HG03025 (cell line): ENCODE data around the gene SARS1.
"Not testable (repeated sequence)": the region's sequence is repeated elsewhere in the genome, so short reads cannot be mapped to it uniquely, and the experiment has no call there.

Experiments
- ATAC-seq: cut with Tn5 transposase; IDR thresholded peaks from one replicate; pipeline ENCODE4 v1.9.1; 2021; ENCODE audit warnings: mild to moderate bottlenecking, moderate library complexity; ENCODE audit not compliant: unreplicated experiment, low FRiP score

The SARS1 gene, protein sequence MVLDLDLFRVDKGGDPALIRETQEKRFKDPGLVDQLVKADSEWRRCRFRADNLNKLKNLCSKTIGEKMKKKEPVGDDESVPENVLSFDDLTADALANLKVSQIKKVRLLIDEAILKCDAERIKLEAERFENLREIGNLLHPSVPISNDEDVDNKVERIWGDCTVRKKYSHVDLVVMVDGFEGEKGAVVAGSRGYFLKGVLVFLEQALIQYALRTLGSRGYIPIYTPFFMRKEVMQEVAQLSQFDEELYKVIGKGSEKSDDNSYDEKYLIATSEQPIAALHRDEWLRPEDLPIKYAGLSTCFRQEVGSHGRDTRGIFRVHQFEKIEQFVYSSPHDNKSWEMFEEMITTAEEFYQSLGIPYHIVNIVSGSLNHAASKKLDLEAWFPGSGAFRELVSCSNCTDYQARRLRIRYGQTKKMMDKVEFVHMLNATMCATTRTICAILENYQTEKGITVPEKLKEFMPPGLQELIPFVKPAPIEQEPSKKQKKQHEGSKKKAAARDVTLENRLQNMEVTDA

DNA sequence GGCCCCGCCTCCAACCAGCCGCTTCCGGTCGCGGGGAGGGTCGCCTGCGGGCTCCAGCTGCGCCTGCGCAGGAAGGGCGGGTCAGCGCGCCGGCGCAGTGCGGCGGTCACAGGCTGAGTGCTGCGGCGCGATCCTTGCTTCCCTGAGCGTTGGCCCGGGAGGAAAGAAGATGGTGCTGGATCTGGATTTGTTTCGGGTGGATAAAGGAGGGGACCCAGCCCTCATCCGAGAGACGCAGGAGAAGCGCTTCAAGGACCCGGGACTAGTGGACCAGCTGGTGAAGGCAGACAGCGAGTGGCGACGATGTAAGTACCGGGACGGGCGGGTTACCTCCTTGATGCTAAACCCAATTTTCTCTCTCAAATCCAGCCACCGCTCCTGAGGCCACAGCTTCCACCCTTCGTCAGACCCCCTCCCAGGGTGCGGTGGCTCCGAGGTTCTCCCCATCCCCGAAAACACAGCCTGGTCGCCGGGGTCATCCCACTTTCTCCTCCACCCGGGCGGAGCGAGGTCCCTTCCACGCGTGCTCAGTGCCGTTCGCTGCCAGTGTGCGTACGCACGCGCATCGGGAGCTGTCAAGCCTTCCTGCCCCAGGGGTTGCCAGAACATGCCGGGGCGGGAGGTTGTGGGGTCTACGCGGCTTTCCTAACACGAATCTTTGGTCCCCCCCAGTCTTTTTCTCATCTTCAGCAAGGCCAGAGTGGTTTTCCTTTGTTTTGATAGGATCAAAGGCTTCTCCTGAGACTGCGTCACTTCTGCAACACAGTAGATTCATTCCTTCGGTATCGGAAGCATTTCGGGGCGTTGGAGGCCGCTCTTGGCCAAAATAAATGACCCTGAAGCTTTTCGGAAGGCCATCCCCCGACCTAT is at the start of gene SARS1:
Gene SARS1, plus strand, starts transcription at position 95 of the 870 bp plus-strand sequence. Its CDS starts 75 bp downstream, at position 170.
- peak; percentile 78 for ATAC-seq

DNA sequence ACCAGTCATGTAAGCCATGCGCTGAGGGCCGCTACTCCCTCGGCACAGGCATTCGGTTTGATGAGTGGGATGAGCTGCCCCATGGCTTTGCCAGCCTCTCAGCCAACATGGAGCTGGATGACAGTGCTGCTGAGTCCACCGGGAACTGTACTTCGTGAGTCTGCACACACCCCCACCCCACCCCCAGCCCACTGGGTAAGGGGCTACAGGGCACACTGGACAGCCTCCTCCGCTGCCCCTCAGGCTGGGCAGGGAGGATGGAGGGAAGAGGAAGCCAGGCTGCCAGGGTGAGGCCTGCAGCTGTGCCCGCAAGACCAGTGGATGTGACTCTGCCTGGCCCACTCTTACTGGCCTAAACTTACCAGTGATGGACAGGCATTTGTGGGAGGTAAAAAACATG is 49.2 kb upstream of the SARS1 start:
- ATAC-seq, result no peak

DNA sequence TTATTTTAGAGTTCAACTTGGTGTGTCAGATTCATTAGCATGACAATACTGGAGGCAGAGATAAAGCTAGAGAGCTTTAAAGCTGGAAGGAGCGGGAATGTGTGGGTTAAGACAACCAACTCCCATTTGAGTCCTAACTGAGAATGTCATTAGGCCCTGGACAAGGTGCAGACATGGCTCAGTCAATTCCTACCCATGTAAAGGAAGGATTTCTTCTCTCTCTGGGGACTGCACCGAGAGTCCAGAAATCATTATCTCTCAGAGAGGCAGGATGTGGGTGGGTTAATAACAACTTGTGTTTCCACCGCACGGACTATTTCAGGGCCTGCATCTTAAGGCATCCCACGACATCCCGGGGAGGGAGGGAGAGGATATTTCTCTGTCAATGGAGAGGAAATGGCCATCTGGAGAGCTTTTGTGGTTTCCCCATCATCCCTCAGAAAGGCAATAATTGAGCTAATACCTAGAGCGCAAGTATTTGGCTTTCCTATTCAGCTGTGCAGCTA is 46.7 kb upstream of the SARS1 start:
- ATAC-seq, result no peak

DNA sequence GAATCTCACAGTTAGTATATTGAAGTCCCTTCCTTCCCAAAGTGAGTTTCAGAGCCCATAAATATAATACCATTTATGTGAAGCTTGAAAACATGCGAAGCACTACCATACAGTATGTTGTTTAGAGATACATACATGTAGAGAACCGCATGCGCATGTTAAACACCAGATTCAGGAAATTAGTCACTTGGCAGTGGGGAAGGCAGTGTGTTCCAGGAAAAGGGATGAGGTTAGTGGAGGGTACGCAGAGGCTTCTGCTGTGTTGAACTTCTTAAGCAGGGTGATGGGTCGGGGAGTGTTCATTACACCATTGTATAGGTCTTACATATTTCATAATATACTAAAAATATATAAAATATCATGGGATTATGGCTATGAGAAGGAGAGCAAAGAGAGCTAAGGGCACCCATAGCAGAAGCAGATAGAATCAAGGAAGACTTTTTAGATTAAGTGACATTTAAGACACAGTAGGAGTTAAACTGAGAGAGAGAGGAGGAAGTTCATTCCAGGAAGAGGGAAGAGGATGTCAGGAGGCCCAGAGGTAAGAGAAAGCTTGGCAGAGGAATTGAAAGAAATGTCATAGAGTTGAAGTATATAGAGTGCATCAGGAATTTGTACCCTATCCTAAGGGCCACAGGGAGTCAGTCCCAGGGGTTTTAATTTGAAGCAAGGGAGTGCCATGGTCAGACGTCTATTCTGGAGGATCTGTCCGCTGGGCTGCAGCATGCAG is 43.5 kb upstream of the SARS1 start:
- no peak for ATAC-seq

DNA sequence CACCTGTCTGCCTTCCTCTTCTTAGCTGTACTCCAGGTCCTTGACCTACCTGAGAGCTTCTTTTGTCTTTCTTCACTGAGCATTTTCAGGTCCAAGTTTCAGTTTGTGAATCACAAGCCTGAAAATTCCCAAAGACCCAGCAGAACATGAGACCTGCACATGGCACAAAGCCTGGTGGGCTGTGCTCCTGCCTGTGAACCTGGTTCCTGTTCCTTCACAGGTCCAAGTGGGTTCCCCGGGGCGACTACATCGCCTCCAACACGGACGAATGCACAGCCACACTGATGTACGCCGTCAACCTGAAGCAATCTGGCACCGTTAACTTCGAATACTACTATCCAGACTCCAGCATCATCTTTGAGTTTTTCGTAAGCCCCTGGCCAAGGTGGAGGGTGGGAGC is 42.1 kb upstream of the SARS1 start:
- no peak for ATAC-seq

DNA sequence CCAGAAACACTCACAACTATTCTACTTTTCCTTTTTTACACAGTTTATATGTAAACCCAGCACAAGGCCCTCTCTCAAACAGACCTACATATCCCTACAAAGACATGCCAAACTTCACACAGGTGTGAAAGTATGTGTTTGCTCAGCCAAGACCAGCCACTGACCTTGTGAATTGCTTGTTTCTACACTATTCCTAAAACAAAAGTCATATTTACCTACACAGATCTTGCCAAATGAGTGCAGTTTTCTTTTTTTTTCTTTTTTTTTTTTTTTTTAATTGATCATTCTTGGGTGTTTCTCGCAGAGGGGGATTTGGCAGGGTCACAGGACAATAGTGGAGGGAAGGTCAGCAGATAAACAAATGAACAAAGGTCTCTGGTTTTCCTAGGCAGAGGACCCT is 37.4 kb upstream of the SARS1 start:
- not testable (repeated sequence) for ATAC-seq

DNA sequence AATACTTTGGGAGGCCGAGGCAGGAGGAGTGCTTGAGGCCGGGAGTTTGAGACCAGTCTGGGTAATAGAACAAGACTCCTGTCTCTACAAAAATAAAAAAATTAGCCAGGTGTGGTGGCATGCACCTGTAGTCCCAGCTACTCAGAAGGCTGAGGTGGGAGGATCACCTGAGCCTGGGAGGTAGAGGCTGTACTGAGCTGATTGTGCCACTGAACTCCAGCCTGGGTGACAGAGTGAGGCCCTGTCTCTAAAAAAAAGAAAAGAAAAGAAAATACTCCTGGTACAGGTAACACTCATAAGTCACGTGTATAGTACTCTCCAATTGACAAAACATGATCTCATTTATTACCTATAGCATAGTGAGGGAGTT is 33.0 kb upstream of the SARS1 start:
- ATAC-seq, result not testable (repeated sequence)

DNA sequence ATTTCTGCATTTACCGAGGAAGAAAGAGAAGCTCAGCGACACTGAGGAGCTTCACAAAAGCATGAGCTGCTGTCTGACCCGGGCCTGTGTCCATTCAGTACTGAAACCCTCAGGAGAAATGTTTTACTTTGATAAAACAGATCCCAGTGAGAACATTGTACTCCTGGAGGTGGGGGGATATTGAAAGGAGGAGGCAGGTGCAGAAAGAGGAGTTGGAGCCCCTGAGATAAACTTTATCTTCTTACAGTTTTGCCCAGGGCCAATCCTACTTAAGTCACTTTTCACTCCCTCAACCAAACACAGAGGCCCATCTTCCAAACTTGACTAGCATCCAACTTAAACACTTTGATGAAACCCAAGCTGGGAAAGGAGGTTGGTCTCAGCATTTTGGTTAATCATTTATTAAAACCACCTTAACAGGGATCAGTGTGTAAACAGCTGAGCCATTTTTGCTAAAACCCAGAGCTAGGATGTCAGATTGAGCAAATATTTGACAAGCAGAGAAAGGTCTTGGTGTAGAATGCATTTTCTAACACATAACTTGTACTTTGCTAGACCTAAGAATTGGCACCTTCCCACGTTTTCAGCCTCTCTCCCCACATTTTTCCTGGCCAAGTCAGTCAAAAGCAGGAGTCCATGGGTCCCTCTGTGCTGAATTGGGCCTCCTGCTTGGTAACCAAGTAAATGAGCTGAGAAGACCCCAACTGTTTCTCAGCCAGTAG is 32.5 kb upstream of the SARS1 start:
- no peak for ATAC-seq

DNA sequence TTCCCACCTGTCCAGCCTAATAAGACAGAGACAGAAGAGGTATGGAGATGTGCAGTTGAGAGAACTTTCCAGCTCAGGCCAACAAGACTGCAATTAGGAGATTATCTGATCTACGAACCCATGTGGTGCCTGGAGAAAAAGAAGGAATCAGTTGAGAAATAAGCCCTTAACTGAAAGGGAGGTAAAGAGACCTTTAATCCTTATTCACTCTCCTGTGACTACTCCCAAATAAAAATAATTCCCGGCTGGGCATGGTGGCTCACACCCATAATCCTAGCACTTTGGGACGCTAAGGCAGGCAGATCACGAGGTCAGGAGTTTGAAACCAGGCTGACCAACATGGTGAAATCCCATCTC is 31.9 kb upstream of the SARS1 start:
- no peak for ATAC-seq

DNA sequence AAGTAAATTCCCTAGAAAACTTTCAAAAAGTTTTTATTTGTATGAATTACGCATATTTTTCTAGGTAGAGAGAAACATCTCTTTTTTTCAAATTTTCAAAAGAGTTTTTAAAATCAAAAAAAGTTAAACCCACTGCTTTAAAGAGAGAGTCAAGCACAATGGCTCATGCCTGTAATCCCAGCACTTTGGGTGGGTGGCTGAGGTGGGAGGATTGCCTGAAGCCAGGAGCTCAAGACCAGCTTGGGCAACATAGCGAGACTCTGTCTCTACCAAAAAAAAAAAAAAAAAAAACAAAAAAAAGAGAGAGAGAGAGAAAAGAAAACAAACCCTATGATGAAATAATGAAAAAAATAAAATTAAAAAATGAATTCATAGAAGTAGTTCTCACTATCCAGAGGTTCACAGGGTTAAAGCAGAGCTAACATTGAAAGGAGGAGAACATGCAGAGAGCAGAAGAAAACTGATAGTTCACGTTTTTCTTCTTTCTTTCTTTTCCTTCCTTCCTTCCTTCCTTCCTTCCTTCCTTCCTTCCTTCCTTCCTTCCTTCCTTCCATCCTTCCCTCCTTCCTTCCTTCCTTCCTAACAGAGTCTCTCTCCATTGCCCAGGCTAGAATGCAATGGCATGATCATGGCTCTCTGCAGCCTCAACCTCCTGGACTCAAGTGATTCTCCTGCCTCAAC is 30.5 kb upstream of the SARS1 start:
- no peak for ATAC-seq

DNA sequence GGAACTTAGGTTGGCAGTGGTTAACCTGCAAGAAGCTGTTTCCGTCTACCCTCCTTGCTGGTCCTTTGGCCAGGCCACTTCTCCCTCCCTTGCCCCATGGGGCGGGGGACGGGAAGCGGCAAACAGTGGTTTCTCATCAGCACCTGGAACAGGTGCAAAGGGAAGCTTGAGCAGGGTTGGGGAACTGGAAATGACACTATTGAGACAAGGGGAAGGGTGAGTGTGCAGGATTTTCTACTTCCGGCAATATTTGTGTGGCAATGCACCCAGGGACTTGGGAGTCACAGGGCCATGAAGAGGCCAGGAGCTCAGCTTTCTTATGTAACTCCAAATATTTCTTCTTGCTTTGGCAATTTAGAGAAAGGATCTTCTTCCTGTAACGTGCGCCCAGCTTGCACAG is 29.0 kb upstream of the SARS1 start:
- no peak for ATAC-seq

DNA sequence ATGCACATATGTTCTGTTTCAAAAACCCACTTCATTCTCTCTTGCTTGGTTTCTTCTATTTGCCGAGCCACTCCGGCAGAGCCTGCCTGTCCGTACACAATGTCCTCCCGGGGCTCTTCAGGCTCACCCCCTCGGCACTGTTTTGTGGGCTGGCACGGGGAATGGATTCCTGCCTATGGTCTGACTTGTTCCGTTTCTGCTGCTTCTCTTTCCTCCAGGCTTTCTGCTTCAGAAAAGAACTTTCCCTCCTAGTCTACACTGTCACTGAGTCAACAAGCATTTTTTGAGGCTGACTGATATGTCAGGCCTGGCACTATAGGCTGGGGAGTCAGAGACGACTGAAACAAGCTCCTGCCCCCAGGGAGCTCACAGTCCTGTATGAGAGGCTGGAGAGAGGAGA is 28.4 kb upstream of the SARS1 start:
- ATAC-seq, result no peak

DNA sequence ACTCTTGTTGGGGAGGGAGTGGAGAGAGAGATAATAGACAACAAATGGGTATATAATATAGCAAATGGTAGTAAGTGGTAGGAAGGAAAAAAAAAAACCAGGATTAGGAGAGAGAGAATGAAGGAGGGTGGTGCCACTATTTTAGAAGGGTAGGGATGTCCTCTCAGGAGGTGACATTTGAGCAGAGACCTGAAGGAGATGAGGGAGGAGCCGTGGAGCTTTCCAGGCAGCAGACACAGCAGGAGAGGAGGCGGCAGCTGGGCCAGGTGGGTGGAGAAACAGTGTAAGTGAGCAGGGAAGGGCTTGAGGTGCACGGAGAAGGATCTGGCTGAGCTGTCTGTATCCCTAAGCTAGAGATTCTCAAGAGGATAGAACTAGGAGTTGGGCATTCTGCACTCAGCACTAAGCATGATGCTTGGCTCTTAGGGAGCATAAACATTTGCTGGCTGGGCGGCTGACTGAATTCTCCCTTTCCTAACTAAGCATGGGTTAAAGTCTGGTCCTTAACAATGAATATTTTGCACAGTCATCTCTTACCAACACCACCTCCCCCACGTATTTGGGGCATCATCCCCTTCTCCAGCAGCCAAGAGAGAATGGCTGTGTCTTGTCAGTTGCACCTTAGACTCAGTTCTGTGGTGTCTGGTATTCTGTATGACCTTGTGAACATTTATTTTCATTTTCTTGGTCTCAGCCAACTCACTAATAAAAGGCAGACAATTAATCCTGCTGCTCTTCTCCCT is 27.6 kb upstream of the SARS1 start:
- no peak for ATAC-seq

DNA sequence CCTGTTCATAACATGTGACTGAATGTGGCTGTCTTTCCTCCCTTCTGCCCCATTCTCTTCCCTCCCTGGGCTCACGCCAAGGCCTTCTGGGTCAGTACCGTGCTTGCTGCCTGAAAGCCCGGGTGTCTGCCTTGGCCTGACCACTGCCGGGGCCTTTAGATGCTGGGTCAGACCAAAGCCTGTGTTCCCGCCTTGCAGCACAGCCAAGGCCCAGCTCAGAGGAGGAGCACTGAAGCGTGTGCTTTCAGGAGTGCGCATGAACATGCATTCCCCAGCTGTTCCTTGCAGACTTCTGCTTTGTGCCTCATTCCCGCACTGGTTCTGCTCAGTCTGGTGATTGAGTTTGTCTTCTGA is 27.0 kb upstream of the SARS1 start:
- no peak for ATAC-seq

DNA sequence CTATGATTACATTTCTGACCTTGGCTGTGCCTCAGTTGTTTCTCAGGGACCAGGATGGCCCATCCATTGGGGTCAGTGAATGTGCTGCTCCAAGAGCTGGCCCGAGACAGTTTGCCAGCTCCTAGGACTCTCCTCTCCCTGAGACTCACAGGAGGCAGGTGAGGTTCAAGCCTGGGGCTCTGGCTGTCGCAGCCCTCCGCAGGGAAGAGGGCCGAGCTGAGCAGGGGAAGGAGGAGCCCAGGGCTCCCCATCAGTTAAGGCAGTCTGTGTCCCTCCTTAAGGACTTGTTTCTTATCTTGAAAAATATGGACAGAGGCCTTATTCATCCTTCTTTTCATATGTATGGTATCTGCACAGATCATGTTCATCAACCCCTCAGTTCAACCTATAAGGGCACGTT is 26.6 kb upstream of the SARS1 start:
- no peak for ATAC-seq

DNA sequence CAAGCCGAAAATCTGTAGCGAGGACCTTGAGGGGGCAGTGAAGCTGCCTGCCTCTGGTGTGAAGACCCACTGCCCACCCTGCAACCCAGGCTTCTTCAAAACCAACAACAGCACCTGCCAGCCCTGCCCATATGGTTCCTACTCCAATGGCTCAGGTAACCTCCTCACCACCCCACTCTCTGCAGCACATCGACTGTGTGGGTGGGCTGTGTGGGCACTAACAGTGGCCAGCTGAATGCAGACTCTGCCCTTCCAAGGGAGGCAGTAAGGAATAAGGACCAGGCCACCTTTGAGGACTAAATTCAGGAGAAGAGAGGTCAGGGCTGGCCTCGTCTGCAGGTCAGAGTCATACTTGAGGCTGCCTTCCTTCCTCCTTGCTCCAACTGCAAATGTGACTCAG is 25.5 kb upstream of the SARS1 start:
- ATAC-seq, result no peak

DNA sequence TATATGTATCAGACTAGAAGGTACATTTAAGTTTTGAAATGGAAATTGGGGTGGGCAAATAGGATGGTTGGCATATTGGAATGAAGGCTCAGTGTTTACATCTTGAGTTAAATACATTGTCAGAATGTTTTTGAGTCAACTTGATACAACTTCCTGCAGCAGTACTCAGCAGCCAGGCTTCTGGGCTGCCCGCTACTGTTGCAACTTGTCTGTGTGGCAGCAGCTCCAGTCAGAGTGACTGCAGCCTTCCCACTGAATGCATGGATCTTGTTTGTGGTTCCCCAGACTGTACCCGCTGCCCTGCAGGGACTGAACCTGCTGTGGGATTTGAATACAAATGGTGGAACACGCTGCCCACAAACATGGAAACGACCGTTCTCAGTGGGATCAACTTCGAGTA is 24.9 kb upstream of the SARS1 start:
- no peak for ATAC-seq

DNA sequence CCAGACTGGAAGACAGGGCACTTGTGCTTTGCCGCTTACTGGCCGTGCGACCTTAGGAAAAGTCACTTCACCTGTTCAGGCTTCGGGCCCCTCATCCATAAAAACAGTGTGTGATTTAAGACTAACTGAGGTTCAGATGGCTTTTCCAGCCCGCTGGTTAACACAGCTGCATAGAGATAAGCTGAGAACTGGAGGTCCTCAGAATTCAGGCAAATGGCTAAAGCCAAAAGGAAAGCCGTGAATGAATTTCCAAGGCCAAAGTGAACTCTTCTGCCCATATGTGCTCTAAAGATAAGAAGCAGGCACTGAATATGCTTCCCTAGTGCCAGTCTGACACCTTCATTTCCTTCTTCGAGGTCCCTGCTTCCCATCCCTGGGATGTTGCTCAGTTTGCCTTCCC is 23.5 kb upstream of the SARS1 start:
- ATAC-seq, result no peak

DNA sequence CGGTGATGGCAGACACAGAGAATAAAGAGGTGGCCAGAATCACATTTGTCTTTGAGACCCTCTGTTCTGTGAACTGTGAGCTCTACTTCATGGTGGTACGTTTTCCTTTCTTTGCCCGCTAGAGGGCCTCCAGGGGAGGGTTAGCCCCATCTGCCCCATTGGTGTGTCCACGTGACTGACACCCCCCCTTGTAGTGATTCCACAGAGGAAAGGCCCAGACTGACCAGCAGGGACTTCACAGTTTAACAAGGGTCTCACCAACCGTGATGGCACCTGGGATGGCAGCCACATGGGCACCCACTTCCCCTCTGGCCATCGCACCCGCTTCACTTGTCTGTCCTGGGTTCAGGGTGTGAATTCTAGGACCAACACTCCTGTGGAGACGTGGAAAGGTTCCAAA is 22.3 kb upstream of the SARS1 start:
- no peak for ATAC-seq
